WTC11 (cell line): ENCODE results near the gene GNB5.

Source experiments
- FOXJ3 ChIP-seq: sonication (generic); formaldehyde crosslinking; IDR thresholded peaks from 2 replicates; pipeline ENCODE4 v1.9.0; 2021; ENCODE audit warnings: missing genetic modification reagents, mild to moderate bottlenecking, borderline replicate concordance
- SMAD3 ChIP-seq: sonication (generic); formaldehyde crosslinking; IDR thresholded peaks from 2 replicates; pipeline ENCODE4 v1.8.0; 2022; ENCODE audit warnings: missing genetic modification reagents, mild to moderate bottlenecking, borderline replicate concordance
- TF ChIP-seq, protein P1 (sequence below): fragments of 200-600 bp; IDR thresholded peaks from 2 replicates; pipeline ENCODE4 v1.8.0; 2022; ENCODE audit warnings: antibody characterized with exemption
- TF ChIP-seq, protein P2 (sequence below): sonication (generic); formaldehyde crosslinking; IDR thresholded peaks from 2 replicates; pipeline ENCODE4 v1.8.0; 2022; ENCODE audit warnings: mild to moderate bottlenecking, missing genetic modification reagents
- TF ChIP-seq, protein P3 (sequence below): sonication (generic); formaldehyde crosslinking; IDR thresholded peaks from 2 replicates; pipeline ENCODE4 v1.8.1; 2023; ENCODE audit warnings: mild to moderate bottlenecking, moderate library complexity, missing genetic modification reagents

DNA sequence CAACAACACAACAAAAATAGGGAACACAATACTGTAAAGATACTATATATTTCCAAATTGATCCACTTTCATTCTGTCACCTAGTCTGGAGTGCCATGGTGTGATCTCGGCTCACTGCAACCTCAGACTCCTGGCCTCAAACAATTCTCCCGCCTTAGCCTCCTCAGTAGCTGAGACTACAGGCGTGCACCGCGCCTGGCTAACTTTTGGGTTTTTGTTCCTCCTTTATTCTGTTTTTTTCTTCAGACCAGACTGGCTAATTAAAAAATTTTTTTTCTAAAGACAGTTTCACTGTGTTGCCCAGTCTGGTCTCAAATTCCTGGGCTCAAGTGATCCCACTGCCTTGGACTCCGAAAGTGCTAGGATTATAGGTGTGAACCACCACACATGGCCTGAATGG, 84.0 kb downstream of the GNB5 start:
- TF ChIP-seq, protein P1, sequence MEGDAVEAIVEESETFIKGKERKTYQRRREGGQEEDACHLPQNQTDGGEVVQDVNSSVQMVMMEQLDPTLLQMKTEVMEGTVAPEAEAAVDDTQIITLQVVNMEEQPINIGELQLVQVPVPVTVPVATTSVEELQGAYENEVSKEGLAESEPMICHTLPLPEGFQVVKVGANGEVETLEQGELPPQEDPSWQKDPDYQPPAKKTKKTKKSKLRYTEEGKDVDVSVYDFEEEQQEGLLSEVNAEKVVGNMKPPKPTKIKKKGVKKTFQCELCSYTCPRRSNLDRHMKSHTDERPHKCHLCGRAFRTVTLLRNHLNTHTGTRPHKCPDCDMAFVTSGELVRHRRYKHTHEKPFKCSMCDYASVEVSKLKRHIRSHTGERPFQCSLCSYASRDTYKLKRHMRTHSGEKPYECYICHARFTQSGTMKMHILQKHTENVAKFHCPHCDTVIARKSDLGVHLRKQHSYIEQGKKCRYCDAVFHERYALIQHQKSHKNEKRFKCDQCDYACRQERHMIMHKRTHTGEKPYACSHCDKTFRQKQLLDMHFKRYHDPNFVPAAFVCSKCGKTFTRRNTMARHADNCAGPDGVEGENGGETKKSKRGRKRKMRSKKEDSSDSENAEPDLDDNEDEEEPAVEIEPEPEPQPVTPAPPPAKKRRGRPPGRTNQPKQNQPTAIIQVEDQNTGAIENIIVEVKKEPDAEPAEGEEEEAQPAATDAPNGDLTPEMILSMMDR, result no peak
- TF ChIP-seq, protein P2, sequence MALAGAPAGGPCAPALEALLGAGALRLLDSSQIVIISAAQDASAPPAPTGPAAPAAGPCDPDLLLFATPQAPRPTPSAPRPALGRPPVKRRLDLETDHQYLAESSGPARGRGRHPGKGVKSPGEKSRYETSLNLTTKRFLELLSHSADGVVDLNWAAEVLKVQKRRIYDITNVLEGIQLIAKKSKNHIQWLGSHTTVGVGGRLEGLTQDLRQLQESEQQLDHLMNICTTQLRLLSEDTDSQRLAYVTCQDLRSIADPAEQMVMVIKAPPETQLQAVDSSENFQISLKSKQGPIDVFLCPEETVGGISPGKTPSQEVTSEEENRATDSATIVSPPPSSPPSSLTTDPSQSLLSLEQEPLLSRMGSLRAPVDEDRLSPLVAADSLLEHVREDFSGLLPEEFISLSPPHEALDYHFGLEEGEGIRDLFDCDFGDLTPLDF (CRISPR knock-in tag), result no peak
- TF ChIP-seq FOXJ3 (CRISPR knock-in tag) (no peak), SMAD3 (no peak)
- TF ChIP-seq, protein P3, sequence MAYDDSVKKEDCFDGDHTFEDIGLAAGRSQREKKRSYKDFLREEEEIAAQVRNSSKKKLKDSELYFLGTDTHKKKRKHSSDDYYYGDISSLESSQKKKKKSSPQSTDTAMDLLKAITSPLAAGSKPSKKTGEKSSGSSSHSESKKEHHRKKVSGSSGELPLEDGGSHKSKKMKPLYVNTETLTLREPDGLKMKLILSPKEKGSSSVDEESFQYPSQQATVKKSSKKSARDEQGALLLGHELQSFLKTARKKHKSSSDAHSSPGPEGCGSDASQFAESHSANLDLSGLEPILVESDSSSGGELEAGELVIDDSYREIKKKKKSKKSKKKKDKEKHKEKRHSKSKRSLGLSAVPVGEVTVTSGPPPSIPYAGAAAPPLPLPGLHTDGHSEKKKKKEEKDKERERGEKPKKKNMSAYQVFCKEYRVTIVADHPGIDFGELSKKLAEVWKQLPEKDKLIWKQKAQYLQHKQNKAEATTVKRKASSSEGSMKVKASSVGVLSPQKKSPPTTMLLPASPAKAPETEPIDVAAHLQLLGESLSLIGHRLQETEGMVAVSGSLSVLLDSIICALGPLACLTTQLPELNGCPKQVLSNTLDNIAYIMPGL (CRISPR knock-in tag), result no peak
